ENCODE data around the gene NCAM1. TPM values are rescaled to one million over a fixed set of nuclear protein-coding genes. Genes with fewer than 3 reads are reported as not detected.

NCAM1 gene
- total RNA-seq, 1 experiment from 2014 or later = not detected

DNA sequence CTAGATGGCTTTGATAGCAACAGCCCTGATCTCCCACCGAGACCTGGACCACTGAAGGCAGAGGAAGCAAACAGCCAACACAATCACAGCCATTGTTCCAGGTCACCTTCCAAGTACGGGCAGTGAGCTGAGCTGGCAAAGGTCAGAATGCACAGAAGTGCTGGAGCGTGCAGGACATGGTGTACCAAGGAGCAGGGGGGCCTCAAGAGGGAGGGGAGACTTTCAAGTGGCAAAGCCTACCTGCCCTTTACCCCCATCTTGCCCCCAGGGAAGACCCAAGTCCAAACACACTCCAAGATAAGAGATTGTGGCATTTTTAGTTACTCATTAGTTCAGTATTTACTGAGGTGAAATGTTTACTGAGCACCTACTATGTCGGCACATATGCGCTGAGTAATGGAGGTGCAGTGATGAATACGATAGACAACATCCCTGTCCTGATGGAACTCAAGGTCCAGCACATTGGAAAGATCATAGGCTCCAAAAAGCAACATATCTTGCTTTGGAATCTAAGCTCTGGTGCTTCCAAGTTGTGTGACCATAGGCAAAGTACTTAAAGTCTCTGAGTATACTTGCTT lies 327.2 kb downstream of the NCAM1 start:
- H3F3A ChIP-seq (ENCODE audit: low read length, unreplicated experiment) = no peaks in the 10 kb centered on the region
- no peaks in the 10 kb centered on the region for H3K4me1 ChIP-seq (ENCODE audit: insufficient read depth, low read length)
- H3K9me3 ChIP-seq (ENCODE audit: low read length) = no peaks in the 10 kb centered on the region
- H4K20me1 ChIP-seq (ENCODE audit: low read length) = no peaks in the 10 kb centered on the region
- peaks cover 21% of the 10 kb centered on the region; the same call in 1 of the 2 replicates for H3K27me3 ChIP-seq (ENCODE audit: low read length)
- POLR2A ChIA-PET (ENCODE audit: unreplicated experiment) = no interaction called here
- H3K27ac ChIP-seq (ENCODE audit: low read length) = no peak overlapping the region
- no peaks in the 10 kb centered on the region for H3K79me2 ChIP-seq (ENCODE audit: low read length)
- H3K36me3 ChIP-seq (ENCODE audit: low read depth, low read length) = no peaks in the 10 kb centered on the region
- intact Hi-C loops (cut with micrococcal nuclease) = loop anchor here (5.0 kb wide), 1 partner anchor 1071 kb away; no protein-coding TSS in a partner anchor
- no peak for DNase-seq
- BruUV-seq (replicated peaks) = no TSS peak
- ATAC-seq = no peak
- TF ChIP-seq EZH2phosphoT487 (IDR thresholded peaks at IDR 0.05; ENCODE audit: borderline replicate concordance, low read length) (no peak), EZH2 (IDR thresholded peaks at IDR 0.05; ENCODE audit: low read length, unreplicated experiment) (no peak)
- TF ChIP-seq, protein P1, sequence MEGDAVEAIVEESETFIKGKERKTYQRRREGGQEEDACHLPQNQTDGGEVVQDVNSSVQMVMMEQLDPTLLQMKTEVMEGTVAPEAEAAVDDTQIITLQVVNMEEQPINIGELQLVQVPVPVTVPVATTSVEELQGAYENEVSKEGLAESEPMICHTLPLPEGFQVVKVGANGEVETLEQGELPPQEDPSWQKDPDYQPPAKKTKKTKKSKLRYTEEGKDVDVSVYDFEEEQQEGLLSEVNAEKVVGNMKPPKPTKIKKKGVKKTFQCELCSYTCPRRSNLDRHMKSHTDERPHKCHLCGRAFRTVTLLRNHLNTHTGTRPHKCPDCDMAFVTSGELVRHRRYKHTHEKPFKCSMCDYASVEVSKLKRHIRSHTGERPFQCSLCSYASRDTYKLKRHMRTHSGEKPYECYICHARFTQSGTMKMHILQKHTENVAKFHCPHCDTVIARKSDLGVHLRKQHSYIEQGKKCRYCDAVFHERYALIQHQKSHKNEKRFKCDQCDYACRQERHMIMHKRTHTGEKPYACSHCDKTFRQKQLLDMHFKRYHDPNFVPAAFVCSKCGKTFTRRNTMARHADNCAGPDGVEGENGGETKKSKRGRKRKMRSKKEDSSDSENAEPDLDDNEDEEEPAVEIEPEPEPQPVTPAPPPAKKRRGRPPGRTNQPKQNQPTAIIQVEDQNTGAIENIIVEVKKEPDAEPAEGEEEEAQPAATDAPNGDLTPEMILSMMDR (conservative IDR thresholded peaks at IDR 0.05; ENCODE audit: low read depth, low read length) = no peak
- no peak overlapping the region for H3K9ac ChIP-seq (ENCODE audit: low read length)
- H3K9me2 ChIP-seq (replicated peaks; ENCODE audit: low read length) = no peaks in the 10 kb centered on the region
- no peak overlapping the region for H3K4me2 ChIP-seq (ENCODE audit: low read length)
- no peak overlapping the region for H3K4me3 ChIP-seq (ENCODE audit: low read length)
- CTCF ChIA-PET = no interaction called here
- H2AFZ ChIP-seq (ENCODE audit: low read length) = no peak overlapping the region

DNA sequence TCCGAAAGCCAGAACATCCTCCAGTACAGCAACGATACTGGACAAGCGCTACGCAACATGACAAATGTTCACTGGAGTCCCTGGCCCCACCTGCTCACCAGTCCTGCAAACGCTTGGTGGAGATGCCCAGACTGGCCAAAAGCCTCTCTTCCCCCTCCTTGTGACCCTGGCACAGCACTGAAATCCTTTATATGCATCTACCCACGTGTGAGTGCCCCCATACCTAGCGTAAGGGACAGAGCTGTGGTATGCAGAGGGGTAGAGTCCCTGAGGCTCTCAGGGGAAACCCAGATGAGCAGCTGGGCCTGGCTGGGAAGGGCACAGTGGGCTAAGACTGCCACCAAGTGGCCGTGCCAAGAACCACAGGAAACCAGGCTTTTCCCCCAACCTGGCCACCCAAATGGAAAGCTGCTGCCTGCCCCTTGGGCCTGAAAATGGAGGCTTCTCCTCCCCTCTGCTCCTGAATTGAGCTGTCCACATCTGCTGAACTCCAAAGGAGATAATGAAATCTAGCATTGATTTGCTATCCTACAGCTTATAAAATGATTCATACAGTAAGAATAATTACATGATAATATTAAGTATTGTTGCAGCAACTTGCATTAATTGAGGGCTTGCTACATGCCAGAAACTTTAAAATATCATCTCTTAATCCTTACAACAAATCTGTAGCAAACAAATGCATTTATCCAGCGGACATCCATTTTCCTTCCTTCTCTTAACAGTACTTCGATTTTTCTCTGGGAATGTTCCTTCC lies 328.4 kb downstream of the NCAM1 start:
- Histone ChIP-seq H3K9me3 (ENCODE audit: low read length) (no peaks in the 10 kb centered on the region), H3K27ac (ENCODE audit: low read length) (no peak overlapping the region), H3K4me3 (ENCODE audit: low read length) (no peak overlapping the region), H3K9ac (ENCODE audit: low read length) (no peak overlapping the region), H4K20me1 (ENCODE audit: low read length) (no peaks in the 10 kb centered on the region), H3K36me3 (ENCODE audit: low read depth, low read length) (no peaks in the 10 kb centered on the region), H2AFZ (ENCODE audit: low read length) (no peak overlapping the region), H3K4me2 (ENCODE audit: low read length) (no peak overlapping the region), H3K4me1 (ENCODE audit: insufficient read depth, low read length) (peaks cover 11% of the 10 kb centered on the region), H3K27me3 (ENCODE audit: low read length) (peaks cover 19% of the 10 kb centered on the region; the same call in 1 of the 2 replicates), H3K79me2 (ENCODE audit: low read length) (no peaks in the 10 kb centered on the region), H3K9me2 (replicated peaks; ENCODE audit: low read length) (no peaks in the 10 kb centered on the region), H3F3A (ENCODE audit: low read length, unreplicated experiment) (no peaks in the 10 kb centered on the region)
- ChIA-PET POLR2A (ENCODE audit: unreplicated experiment) (interaction anchor here (0.6 kb wide), 2 partner anchors 1005 to 1241 kb away, joined by 4 to 7 read pairs; no protein-coding TSS in a partner anchor), CTCF (interaction anchor here (0.6 to 1.5 kb wide), 3 partner anchors 701 to 1002 kb away, joined by 3 to 9 read pairs (median 5); no protein-coding TSS in a partner anchor)
- ATAC-seq (peak; percentile 89), DNase-seq (peak; percentile 73)
- TF ChIP-seq, protein P1 (conservative IDR thresholded peaks at IDR 0.05; ENCODE audit: low read depth, low read length) = peak; percentile 94
- TF ChIP-seq EZH2 (IDR thresholded peaks at IDR 0.05; ENCODE audit: low read length, unreplicated experiment) (no peak), EZH2phosphoT487 (IDR thresholded peaks at IDR 0.05; ENCODE audit: borderline replicate concordance, low read length) (no peak)
- intact Hi-C loops (cut with micrococcal nuclease) = loop anchor here (1.0 to 5.0 kb wide), 3 partner anchors 701 to 1072 kb away; no protein-coding TSS in a partner anchor
- BruUV-seq (replicated peaks) = no TSS peak

Data from PC-3 (cell line).